H9 (cell line): Measurements from ENCODE around the gene FOS. TPM values are rescaled to one million over a fixed set of nuclear protein-coding genes. Genes with fewer than 3 reads are reported as not detected.

Experiments used
- DNase-seq: peaks from one replicate; pipeline ENCODE4 v3.0.0-alpha.2; 2017
- H2AFZ ChIP-seq: one replicate; pipeline ENCODE4 v1.6.1; 2013; ENCODE audit warnings: mild to moderate bottlenecking, low read length, control low read depth, moderate library complexity
- H2AK5ac ChIP-seq: 2 replicates; pipeline ENCODE4 v1.6.1; 2013; ENCODE audit warnings: low read length, control low read depth, mixed read lengths; ENCODE audit not compliant: insufficient read length
- H2BK120ac ChIP-seq: one replicate; pipeline ENCODE4 v1.6.1; 2013; ENCODE audit warnings: low read depth, mild to moderate bottlenecking, low read length, control low read depth, inconsistent platforms; ENCODE audit not compliant: poor library complexity, severe bottlenecking
- H2BK12ac ChIP-seq: 2 replicates; pipeline ENCODE4 v1.6.1; 2013; ENCODE audit warnings: low read length, control low read depth, mixed read lengths, low read depth; ENCODE audit not compliant: insufficient read length
- H2BK15ac ChIP-seq: 2 replicates; pipeline ENCODE4 v1.6.1; 2013; ENCODE audit warnings: low read depth, low read length, control low read depth
- H2BK20ac ChIP-seq: one replicate; pipeline ENCODE4 v1.6.1; 2013; ENCODE audit warnings: low read depth, mild to moderate bottlenecking, low read length, control low read depth, inconsistent platforms; ENCODE audit not compliant: poor library complexity, severe bottlenecking
- H2BK5ac ChIP-seq: 2 replicates; pipeline ENCODE4 v1.6.1; 2013; ENCODE audit warnings: low read length, control low read depth, mixed read lengths; ENCODE audit not compliant: insufficient read length
- H3K14ac ChIP-seq: 2 replicates; pipeline ENCODE4 v1.6.1; 2013; ENCODE audit warnings: low read length, control low read depth; ENCODE audit not compliant: insufficient read depth
- H3K18ac ChIP-seq: 2 replicates; pipeline ENCODE4 v1.6.1; 2013; ENCODE audit warnings: low read depth, mild to moderate bottlenecking, mixed read lengths, low read length, control low read depth; ENCODE audit not compliant: insufficient read length
- H3K23ac ChIP-seq: 2 replicates; pipeline ENCODE4 v1.6.1; 2013; ENCODE audit warnings: low read length, control low read depth, mixed read lengths, low read depth; ENCODE audit not compliant: insufficient read length
- H3K23me2 ChIP-seq: 2 replicates; pipeline ENCODE4 v1.6.1; 2013; ENCODE audit warnings: low read depth, mild to moderate bottlenecking, mixed read lengths, low read length, control low read depth; ENCODE audit not compliant: insufficient read length, poor library complexity, severe bottlenecking
- H3K27ac ChIP-seq: 2 replicates; pipeline ENCODE4 v1.5.1; 2013; ENCODE audit warnings: low read length, control low read depth, mixed read lengths, low read depth; ENCODE audit not compliant: insufficient read length
- H3K27me3 ChIP-seq: 2 replicates; pipeline ENCODE4 v1.6.1; 2013; ENCODE audit warnings: low read length, control low read depth, inconsistent platforms; ENCODE audit not compliant: insufficient read depth
- H3K4ac ChIP-seq: 2 replicates; pipeline ENCODE4 v1.6.1; 2013; ENCODE audit warnings: low read depth, mild to moderate bottlenecking, control low read depth, inconsistent platforms, low read length, moderate library complexity
- H3K4me1 ChIP-seq: 2 replicates; pipeline ENCODE4 v1.6.1; 2013; ENCODE audit warnings: low read length, control low read depth, inconsistent platforms; ENCODE audit not compliant: insufficient read depth
- H3K4me2 ChIP-seq: 2 replicates; pipeline ENCODE4 v1.6.1; 2013; ENCODE audit warnings: low read length, control low read depth, mixed read lengths; ENCODE audit not compliant: insufficient read length, insufficient read depth
- H3K56ac ChIP-seq: 2 replicates; pipeline ENCODE4 v1.6.1; 2013; ENCODE audit warnings: low read depth, mild to moderate bottlenecking, mixed read lengths, low read length, control low read depth; ENCODE audit not compliant: insufficient read length
- H3K79me1 ChIP-seq: 2 replicates; pipeline ENCODE4 v1.6.1; 2013; ENCODE audit warnings: low read depth, mild to moderate bottlenecking, moderate library complexity, low read length, control low read depth, inconsistent platforms; ENCODE audit not compliant: insufficient read depth, poor library complexity, severe bottlenecking
- H3K79me2 ChIP-seq: 2 replicates; pipeline ENCODE4 v1.6.1; 2013; ENCODE audit warnings: low read length, control low read depth, inconsistent platforms; ENCODE audit not compliant: insufficient read depth
- H3K9ac ChIP-seq: 2 replicates; pipeline ENCODE4 v1.6.1; 2013; ENCODE audit warnings: low read length, control low read depth, mixed read lengths; ENCODE audit not compliant: insufficient read length; ENCODE audit errors: extremely low read depth
- H3K9me3 ChIP-seq: one replicate; pipeline ENCODE4 v1.6.1; 2013; ENCODE audit warnings: low read depth, low read length, inconsistent platforms; ENCODE audit not compliant: control insufficient read depth
- H3T11ph ChIP-seq: one replicate; pipeline ENCODE4 v1.6.1; 2013; ENCODE audit warnings: mild to moderate bottlenecking, low read length, control low read depth, inconsistent platforms
- H4K20me1 ChIP-seq: one replicate; pipeline ENCODE4 v1.6.1; 2013; ENCODE audit not compliant: control insufficient read depth, insufficient read length, insufficient read depth
- H4K5ac ChIP-seq: 2 replicates; pipeline ENCODE4 v1.6.1; 2013; ENCODE audit warnings: low read depth, mild to moderate bottlenecking, mixed read lengths, low read length, control low read depth; ENCODE audit not compliant: insufficient read length
- H4K8ac ChIP-seq: replicated peaks from 2 replicates; pipeline ENCODE4 v1.6.1; 2013; ENCODE audit warnings: low read length, control low read depth, mixed read lengths, low read depth; ENCODE audit not compliant: insufficient read length
- H4K91ac ChIP-seq: 2 replicates; pipeline ENCODE4 v1.6.1; 2013; ENCODE audit warnings: low read depth, mild to moderate bottlenecking, moderate library complexity, mixed read lengths, low read length, control low read depth; ENCODE audit not compliant: insufficient read length
- H3K27ac Mint-ChIP-seq, 3 experiments: 2 replicates in 2 of 3; 3 replicates in 1 of 3; pipeline ENCODE4 v1.8.0; 2020 to 2021; ENCODE audit warnings: mixed read lengths in 3 of 3, mild to moderate bottlenecking in 1 of 3, moderate library complexity in 1 of 3
- H3K27me3 Mint-ChIP-seq: 2 replicates; pipeline ENCODE4 v1.8.0; 2021; ENCODE audit warnings: low read depth, mild to moderate bottlenecking, moderate library complexity, mixed read lengths
- H3K36me3 Mint-ChIP-seq, 3 experiments: 2 replicates in 2 of 3; 3 replicates in 1 of 3; pipeline ENCODE4 v1.8.0; 2020 to 2021; ENCODE audit warnings: low read depth in 3 of 3, mixed read lengths in 3 of 3; ENCODE audit not compliant: insufficient read depth in 1 of 3
- H3K4me1 Mint-ChIP-seq, 2 experiments: 2 replicates each; pipeline ENCODE4 v1.8.0; 2020; ENCODE audit warnings: mixed read lengths in 2 of 2
- H3K4me3 Mint-ChIP-seq, 2 experiments: 2 replicates in 1 of 2; 3 replicates in 1 of 2; pipeline ENCODE4 v1.8.0; 2020 to 2021; ENCODE audit warnings: mild to moderate bottlenecking in 2 of 2, mixed read lengths in 2 of 2, moderate library complexity in 1 of 2
- H3K9me3 Mint-ChIP-seq, 2 experiments: 2 replicates in 1 of 2; 3 replicates in 1 of 2; pipeline ENCODE4 v1.8.0; 2020; ENCODE audit warnings: mild to moderate bottlenecking in 2 of 2, mixed read lengths in 2 of 2, moderate library complexity in 1 of 2
- CTCF ChIP-seq: fragments of 200-600 bp; sonication (generic); conservative IDR thresholded peaks from 3 replicates; pipeline ENCODE4 v1.8.0; 2021; ENCODE audit warnings: antibody characterized with exemption, mild to moderate bottlenecking
- whole genome bisulfite sequencing: extraction: QIAGEN DNeasy Blood & Tissue Kit; methylation state at CpG from one replicate; pipeline ENCODE4 v1.1.7; 2013; ENCODE audit warnings: missing lambda C conversion rate, low lambda C conversion rate, mixed read lengths; ENCODE audit not compliant: insufficient read length; ENCODE audit errors: extremely low coverage; 5-methylcytosine and 5-hydroxymethylcytosine counted together
- total RNA-seq: library from RNA; stranded (reverse); gene quantifications from 2 replicates; pipeline ENCODE4 v1.2.1, GENCODE V29; 2021

FOS gene
- total RNA-seq, 1 experiment from 2014 or later = 33.9 TPM

- Histone ChIP-seq H3K9ac (no peak overlapping the region), H3K79me2 (no peaks in the 10 kb centered on the region), H2BK20ac (no peak overlapping the region), H3K79me1 (no peaks in the 10 kb centered on the region), H3K18ac (no peak overlapping the region), H2AK5ac (no peak overlapping the region), H3K9me3 (no peaks in the 10 kb centered on the region), H2BK12ac (no peak overlapping the region), H3K56ac (no peak overlapping the region), H3K4ac (no peak overlapping the region), H3K23ac (no peak overlapping the region), H2BK5ac (no peak overlapping the region), H3T11ph (no peak overlapping the region), H2AFZ (no peak overlapping the region), H4K5ac (no peak overlapping the region), H3K4me1 (peaks cover 5% of the 10 kb centered on the region; the same call in 1 of the 2 replicates), H3K27ac (no peak overlapping the region), H3K14ac (no peak overlapping the region), H3K27me3 (no peaks in the 10 kb centered on the region), H4K8ac (no peak overlapping the region), H4K91ac (no peak overlapping the region), H2BK15ac (no peak overlapping the region), H3K4me2 (no peak overlapping the region), H3K23me2 (no peaks in the 10 kb centered on the region), H4K20me1 (no peaks in the 10 kb centered on the region), H2BK120ac (no peak overlapping the region)
- peaks cover 19 to 30% of the 10 kb centered on the region in 2 experiments for H3K4me1 Mint-ChIP-seq
- no peak overlapping the region for H3K4me3 Mint-ChIP-seq
- no CpG with 5 or more reads among the region's 4 CpGs for WGBS
- H3K9me3 Mint-ChIP-seq = no peaks in the 10 kb centered on the region
- H3K27me3 Mint-ChIP-seq = no peaks in the 10 kb centered on the region
- no peak for TF ChIP-seq CTCF
- H3K36me3 Mint-ChIP-seq = no peaks in the 10 kb centered on the region
- H3K27ac Mint-ChIP-seq = no peak overlapping the region
- no peak for DNase-seq
Measured at GRCh38 chr14:75229661-75230139, 48.9 kb upstream of the FOS start.
